SHP77 (cell line): ENCODE measurements around the gene OR14I1.

Experiments used
- DNase-seq, 2 experiments: peaks; one replicate each; lab custom pipeline; 2025; lab: John Stamatoyannopoulos, UW

OR14I1 gene

GRCh38 chr1:248702714-248703113 is at the start of gene OR14I1:
OR14I1 (minus strand) TSS chr1:248702766.
- no peak for DNase-seq

GRCh38 chr1:248751635-248752034 is 49.1 kb upstream of the OR14I1 start:
- DNase-seq = no peak

DNA sequence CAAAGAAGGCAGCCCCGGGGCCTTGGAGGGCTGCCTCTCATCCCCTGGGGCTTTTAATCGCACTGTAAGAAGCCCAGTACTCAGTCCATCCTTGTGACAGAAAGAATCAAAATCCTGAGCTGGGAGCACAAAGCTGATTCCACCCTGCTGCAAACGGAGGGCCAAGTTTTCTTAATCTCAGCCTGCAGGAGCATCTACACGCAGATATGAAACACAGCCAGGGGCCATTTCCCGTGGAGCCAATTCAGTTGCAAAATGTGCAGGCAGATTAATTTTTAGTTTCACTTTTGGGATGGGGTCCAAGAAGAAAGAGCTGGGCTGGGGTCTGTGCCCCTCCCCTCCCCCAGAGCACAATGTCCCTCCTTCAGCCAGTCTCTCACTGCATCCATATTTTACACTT is 48.6 kb upstream of the OR14I1 start:
- no peak for DNase-seq

GRCh38 chr1:248750496-248750895 is 47.9 kb upstream of the OR14I1 start:
- peak in 1 of 2 experiments; percentile 7 for DNase-seq

- no peak for DNase-seq
These were observed 45.6 kb upstream of the OR14I1 start for GRCh38 chr1:248748211-248748610.

DNA sequence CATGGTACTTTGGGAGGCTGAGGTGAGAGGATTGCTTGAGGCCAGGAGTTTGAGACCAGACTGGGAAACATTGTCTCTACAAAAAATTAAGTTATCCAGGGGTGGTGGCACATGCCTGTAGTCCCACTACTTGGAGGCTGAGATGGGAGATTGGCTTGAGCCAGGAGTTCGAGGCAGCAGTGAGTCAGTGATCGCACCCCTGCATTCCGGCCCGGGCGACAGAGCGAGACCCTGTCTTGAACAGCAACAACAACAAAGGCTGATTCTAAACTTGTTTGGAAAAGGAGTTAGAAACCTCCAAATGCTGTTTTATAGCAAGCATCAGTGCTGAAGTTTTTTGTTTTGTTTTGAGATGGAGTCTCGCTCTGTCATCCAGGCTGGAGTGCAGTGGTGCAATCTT is 38.3 kb upstream of the OR14I1 start:
- no peak for DNase-seq

DNA sequence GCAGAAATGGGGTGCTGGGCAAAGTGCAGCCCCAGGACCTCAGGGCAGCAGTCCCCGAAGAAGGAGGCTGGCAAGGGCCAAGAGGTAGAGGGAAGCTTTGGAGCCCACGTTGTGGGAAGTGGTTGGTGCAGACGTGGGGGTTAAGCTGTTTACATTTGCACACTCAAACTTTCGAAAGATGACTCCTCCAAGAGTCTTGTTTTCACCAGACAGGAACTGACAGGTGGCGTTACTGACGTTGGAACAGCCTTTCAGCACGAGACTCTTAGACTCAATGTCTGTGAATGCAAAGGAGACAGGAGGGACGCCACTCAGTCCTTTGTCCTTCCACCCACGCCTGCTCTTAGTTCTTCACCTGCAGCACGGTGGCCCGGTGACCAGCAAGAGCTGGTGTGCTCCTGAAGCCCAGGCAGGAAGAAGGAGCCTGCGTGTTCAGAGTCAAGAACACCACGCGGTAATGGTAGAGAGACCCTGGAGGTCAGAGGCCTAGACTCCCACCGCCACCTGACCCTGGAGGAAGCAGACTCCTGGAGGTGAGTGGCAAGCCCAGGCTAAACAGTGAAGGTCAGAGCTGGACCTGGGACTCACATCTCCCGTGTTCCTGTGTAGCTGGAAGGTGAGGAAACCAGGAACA is 37.1 kb upstream of the OR14I1 start:
- no peak for DNase-seq

DNA sequence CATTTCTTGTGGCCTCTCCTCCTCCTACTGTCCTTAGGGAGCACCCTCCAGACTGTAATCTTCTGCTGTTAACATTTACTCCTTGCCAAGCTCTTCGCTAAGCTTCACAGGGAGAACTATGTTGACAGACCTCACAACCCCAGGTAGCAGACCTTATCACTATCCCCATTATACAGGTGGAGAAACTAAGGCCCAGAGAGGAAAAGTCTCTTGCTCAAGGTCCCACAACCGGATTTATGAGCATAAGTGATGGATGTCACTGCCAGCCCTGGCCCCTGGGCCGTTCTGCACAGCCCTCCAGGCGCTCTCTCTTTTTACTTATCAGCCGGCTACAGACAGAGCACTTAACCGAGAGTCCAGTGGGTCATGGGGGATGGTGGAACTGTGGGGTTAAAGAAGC is 34.9 kb upstream of the OR14I1 start:
- DNase-seq = no peak

DNA sequence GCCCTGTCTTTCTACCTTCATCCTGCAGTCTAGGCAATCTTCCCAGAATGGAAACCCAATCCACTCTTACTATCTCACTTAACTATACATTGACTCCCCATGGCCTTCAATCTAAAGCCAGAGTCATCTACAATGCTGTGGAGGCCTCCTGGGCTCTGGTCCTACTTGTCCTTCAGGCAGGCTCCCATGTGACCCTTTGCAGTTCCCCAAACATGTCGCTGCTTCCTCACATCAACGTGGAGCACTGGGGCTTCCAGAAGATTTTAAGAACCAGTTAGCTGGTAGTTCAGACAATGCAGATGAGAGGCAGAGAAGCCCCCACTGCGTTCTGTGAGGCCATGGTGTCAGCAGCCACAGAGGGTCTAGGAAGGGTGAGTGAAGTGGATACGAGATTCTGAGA is 34.4 kb upstream of the OR14I1 start:
- no peak for DNase-seq

DNA sequence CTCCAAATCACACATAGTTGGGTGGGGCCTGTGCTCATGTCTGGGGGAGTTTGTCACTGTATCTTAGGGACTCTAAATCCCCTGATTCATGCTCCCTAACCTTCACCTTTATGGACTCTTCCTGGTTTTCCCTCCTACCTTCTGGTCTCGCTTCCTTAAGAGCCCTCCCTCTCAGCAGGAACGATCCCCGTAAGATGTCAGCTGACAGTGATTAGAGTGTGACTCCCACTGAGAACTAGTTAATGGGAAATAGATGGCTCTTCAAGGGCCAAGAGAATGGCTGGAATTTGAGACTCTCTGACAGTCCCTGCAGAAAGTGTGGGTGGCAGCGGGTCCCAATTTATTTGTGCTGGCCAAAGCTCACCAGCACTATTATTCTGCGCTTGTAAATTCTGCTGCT is 31.0 kb upstream of the OR14I1 start:
- no peak for DNase-seq

DNA sequence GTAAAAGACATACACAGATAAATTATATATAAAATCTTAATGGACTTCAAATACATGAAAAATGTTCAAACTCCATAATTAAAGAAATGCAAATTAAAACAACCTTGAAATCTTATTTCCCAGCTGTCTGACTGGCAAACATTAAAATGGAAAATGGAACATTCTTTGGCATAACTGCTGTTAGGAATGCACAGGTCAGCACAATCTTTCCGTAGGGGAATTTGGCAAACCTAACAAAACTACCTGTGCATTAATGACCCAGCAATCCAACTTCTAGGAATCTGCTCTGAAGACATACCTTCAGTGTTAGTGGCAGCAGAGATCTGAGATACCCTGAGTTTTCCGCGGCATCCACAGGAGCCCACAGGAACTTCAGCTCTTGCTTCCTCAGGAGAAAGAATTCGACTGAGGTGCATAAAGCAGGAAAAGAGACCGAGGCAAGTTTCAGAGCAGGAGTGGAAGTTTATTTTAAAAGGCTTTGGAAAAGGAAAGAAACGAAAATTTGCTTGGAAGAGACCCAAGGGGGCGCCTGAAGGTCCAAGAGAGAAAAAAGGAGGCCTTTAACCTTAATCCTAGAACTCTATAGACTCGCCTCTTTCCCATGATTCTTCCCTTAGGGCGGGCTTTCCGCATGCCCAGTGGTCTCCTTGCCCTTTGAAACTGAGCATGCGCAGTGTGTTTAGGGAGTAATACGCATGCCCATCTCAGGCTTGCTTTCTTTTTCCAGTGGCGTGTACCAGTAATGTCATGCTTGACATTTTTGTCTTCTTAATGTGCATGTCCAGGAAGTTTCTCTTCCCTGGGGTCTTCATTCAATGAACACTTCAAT is 28.2 kb upstream of the OR14I1 start:
- DNase-seq = peak in 1 of 2 experiments; percentile 6

DNA sequence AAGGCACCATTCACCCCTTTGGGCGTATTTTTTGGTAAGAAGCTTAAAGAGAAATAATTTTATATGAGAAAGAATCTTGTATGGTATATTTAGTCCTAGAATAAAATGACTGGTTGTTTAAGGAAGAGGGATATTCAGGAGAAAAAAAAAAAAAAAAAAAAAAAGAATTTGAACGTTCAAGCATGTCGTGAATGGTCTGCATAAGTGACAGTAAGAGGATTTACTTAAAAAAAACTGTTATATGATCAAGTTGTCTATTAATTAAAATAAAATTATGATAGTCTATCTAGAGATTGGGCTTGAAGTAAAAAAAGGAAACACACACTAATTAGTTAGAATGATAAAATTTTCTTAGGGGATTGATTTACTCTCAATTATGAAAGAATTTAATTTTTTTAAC is 11.7 kb upstream of the OR14I1 start:
- no peak for DNase-seq

GRCh38 chr1:248710305-248710900 is 7.8 kb upstream of the OR14I1 start:
- no peak for DNase-seq

DNA sequence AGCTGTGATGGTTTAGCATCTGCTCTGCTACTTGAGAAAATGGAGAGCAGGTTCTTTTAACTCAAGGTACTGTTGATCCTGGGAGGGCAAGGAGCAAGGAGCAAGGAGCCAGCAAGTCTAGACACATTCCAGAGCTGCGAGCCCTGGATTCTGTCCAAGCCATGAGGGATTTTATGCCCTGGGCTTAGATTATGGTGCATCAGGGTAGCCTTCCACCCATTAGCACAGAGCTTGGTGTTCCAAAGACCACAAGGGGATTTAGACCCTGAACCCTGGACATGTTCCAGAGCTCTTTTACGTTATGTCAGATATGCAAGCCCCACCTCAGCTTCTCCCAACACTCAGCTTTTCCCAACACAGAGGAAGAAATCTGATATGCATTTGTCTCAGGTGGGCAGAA is 2.0 kb upstream of the OR14I1 start:
- DNase-seq = no peak

- DNase-seq = no peak
These were observed 1.1 kb upstream of the OR14I1 start for GRCh38 chr1:248703674-248704073.

- DNase-seq = no peak
These were observed 3.5 kb downstream of the OR14I1 start for GRCh38 chr1:248699099-248699498.

- no peak for DNase-seq
These were observed 4.7 kb downstream of the OR14I1 start for GRCh38 chr1:248697907-248698306.

DNA sequence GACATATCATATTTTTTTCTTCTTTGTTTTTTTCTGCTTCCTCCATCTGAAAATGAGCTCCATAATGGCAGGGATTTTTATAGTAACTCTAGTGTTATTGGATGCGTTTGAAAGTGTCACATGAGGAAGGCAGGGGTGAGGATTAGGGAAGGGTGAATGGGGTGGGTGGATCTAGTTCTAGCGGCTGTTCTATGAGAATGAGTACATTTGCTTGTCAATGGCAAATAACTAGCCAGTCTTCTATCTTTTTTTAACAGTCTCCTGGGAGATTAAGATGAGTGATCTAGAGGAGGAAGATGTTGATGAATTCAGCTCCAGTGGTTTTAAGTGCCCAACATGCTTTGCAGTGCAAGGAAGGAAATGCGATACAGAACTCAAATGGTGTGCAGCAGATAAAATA is 5.8 kb downstream of the OR14I1 start:
- no peak for DNase-seq

GRCh38 chr1:248696261-248696660 is 6.3 kb downstream of the OR14I1 start:
- DNase-seq = peak; percentile 11 to 26

DNA sequence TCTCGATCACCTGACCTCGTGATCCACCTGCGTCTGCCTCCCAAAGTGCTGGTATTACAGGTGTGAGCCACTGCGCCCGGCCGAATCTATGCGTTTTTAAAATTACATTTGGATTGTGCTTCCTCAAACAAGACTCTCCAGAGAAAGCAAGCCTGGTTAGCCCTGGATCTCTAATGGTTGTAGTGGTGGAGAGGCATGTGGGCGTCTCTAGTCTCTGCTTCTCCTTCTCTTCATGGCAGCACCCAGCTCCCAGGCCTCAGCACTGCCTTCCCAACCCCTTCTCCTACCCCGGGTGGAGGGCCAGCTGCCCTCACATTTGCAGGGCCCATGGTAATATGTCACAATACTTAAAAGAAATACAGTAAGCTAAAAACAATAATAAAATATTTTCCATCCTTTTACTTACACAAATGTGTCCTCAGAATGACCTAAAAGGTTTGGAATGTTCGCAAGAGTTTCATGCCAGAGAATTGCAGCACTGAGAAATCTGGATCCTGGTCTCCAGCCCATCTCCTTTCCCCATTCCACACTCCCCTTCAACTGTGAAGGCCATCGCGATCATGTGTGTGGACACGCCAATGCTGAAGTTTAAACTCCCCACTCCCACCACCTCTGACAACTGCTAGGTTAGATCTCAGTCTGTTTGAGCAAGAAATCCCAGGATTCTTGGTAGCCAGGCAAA is 7.0 kb downstream of the OR14I1 start:
- no peak for DNase-seq

DNA sequence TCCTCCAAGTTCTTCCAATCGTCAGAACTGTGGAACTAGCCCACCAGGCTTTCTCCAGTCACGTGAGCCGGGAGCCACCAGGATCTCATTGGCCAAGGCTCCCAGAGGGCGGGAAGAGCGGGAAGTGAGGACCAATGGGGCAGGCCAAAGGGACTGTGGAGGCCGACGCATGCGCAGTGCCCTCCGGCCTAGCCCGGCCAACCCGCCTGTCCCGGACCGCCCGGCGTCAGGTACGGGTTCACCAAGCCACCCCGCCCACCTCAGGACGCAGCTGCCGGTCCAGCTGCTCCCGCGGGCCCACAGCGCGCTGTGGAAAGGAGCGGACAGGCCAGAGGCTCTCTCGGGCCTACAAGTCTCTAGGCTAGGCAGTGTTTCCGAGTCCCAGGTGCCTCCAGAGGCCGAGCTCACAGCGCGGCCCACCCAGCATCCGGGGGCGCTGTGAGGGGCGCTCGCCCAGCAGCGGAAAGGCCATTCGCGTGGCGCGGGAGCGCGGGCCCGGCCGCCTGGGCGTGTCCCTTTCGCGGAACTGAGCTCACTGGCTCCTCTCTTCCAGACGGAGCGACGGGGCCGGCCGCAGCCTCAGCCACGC is 10.9 kb downstream of the OR14I1 start:
- no peak for DNase-seq
